ENCODE results near the gene POLR2L. TPM values are rescaled to one million over a fixed set of nuclear protein-coding genes. Genes with fewer than 3 reads are reported as not detected.

The POLR2L gene
- total RNA-seq, 3 donors from 2014 or later (not counting 1 experiment from before 2014, with no cell fraction given), result 48.2 to 63.8 (median 61.2) TPM

DNA sequence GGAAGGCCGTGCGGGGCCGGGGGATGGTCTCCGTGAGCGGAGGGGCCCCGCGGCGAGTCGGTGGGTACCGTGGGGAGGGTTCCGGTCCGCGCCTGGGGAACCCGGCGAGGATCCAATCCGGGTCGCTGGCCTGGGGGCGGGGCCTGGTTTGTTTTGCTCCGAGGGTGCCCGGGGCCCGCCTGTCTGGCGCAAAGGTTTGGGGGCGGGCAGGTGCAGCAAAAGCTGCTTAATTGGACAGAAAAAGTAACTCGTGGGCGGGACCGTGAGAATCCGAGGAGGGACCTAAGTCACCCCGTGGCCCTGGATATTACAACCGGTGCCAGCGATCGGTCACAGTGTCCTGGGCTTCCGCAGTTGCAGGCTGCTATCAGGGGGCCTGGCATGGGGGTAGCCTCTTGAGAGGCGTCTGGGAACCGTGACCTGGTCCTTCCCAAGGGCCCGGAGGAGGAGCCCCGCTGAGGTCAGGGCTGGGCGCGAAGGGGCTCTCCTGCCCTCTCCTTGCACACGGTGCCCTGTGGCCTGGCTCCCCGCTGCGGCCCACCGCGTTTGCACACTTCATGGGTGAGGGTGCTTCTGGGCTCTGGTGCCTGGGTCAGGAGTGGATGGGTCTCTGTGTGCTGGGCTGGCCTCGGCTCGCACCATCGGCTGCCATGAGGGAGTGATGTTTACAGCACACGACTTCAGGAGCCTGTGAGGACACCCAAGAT lies 22.2 kb downstream of the POLR2L start:
- Histone ChIP-seq H3K27ac (ENCODE audit: low read length) (peak overlapping the region; percentile 81), H3K9me3 (ENCODE audit: control insufficient read depth, insufficient read depth, low read length) (no peaks in the 10 kb centered on the region), H3K4me3 (ENCODE audit: low read length) (peak overlapping the region; percentile 59), H3K4me1 (ENCODE audit: control insufficient read depth, insufficient read depth, low read length) (peaks cover 33% of the 10 kb centered on the region), H3K36me3 (ENCODE audit: control insufficient read depth, insufficient read depth, low read length) (peaks cover 9% of the 10 kb centered on the region), H3K27me3 (ENCODE audit: control insufficient read depth, insufficient read depth, low read length) (no peaks in the 10 kb centered on the region)
- TF ChIP-seq, protein P1, sequence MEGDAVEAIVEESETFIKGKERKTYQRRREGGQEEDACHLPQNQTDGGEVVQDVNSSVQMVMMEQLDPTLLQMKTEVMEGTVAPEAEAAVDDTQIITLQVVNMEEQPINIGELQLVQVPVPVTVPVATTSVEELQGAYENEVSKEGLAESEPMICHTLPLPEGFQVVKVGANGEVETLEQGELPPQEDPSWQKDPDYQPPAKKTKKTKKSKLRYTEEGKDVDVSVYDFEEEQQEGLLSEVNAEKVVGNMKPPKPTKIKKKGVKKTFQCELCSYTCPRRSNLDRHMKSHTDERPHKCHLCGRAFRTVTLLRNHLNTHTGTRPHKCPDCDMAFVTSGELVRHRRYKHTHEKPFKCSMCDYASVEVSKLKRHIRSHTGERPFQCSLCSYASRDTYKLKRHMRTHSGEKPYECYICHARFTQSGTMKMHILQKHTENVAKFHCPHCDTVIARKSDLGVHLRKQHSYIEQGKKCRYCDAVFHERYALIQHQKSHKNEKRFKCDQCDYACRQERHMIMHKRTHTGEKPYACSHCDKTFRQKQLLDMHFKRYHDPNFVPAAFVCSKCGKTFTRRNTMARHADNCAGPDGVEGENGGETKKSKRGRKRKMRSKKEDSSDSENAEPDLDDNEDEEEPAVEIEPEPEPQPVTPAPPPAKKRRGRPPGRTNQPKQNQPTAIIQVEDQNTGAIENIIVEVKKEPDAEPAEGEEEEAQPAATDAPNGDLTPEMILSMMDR (IDR thresholded peaks at IDR 0.05), result no peak
- peak; percentile 95 to 96 for DNase-seq
- H3K27me3 Mint-ChIP-seq (ENCODE audit: low read depth in 2 of 2), result no peaks in the 10 kb centered on the region
- peak overlapping the region; percentile 90 for H3K4me3 Mint-ChIP-seq
- WGBS (ENCODE audit: insufficient coverage), result 3% methylated on average over 47 of the region's 47 CpGs
- intact Hi-C loops (cut with micrococcal nuclease), result loop anchor here (1.0 kb wide), 1 partner anchor 11 kb away; the partner anchor contains the start of gene RPLP2
- peak; percentile 77 to 88 (median 78) for ATAC-seq
- H3K36me3 Mint-ChIP-seq, result no peaks in the 10 kb centered on the region
- peaks cover 0 to 17% of the 10 kb centered on the region in 2 donors for H3K4me1 Mint-ChIP-seq
- H3K9me3 Mint-ChIP-seq, result no peaks in the 10 kb centered on the region
- H3K27ac Mint-ChIP-seq, result peak overlapping the region; percentile 81 to 88

DNA sequence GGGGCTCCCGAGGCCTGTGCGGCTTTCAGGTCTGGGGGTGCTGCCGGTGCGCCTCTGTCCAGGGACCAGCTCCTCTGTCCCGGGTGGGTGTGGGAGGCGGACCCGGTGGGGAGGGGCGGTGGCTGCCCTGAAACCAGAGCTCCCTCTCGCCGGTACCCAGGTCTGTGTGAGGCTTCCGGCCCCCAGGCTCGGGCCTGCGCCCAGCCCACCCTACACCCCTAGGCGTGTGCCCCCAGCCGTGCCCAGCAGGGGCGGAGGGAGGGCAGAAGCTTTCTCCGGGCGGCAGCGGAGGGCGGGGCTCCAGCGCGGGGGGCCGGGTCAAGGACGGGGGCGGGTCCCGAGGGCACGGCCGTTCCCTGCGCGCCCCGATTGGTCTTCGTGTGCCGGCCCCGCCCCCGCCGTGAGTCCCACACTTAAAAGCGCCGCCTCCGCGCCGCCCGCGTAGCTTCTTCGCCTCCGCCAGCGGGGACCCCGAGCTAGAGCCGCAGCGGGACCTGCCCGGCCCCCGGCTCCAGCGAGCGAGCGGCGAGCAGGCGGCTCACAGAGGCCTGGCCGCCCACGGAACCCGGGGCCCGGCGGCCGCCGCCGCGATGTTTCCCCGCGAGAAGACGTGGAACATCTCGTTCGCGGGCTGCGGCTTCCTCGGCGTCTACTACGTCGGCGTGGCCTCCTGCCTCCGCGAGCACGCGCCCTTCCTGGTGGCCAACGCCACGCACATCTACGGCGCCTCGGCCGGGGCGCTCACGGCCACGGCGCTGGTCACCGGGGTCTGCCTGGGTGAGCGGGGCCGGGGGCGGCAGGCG lies 23.0 kb downstream of the POLR2L start:
- WGBS (ENCODE audit: insufficient coverage), result under 1% methylated on average over 96 of the region's 96 CpGs
- H3K27me3 Mint-ChIP-seq (ENCODE audit: low read depth in 2 of 2), result no peaks in the 10 kb centered on the region
- no peaks in the 10 kb centered on the region for H3K27me3 ChIP-seq (ENCODE audit: control insufficient read depth, insufficient read depth, low read length)
- peak; percentile 94 for DNase-seq
- peaks cover 33% of the 10 kb centered on the region for H3K4me1 ChIP-seq (ENCODE audit: control insufficient read depth, insufficient read depth, low read length)
- intact Hi-C loops (cut with micrococcal nuclease), result loop anchor here (1.0 kb wide), 1 partner anchor 10 kb away; the partner anchor contains the start of gene RPLP2
- ATAC-seq, result peak; percentile 76 to 90 (median 79)
- H3K4me3 ChIP-seq (ENCODE audit: low read length), result peak overlapping the region; percentile 59
- no peaks in the 10 kb centered on the region for H3K9me3 Mint-ChIP-seq
- H3K36me3 ChIP-seq (ENCODE audit: control insufficient read depth, insufficient read depth, low read length), result peaks cover 5% of the 10 kb centered on the region
- H3K36me3 Mint-ChIP-seq, result no peaks in the 10 kb centered on the region
- peaks cover 0 to 17% of the 10 kb centered on the region in 2 donors for H3K4me1 Mint-ChIP-seq
- TF ChIP-seq, protein P1 (IDR thresholded peaks at IDR 0.05), result peak; percentile 11
- H3K27ac ChIP-seq (ENCODE audit: low read length), result peak overlapping the region; percentile 81
- peak overlapping the region; percentile 81 to 88 for H3K27ac Mint-ChIP-seq
- H3K9me3 ChIP-seq (ENCODE audit: control insufficient read depth, insufficient read depth, low read length), result no peaks in the 10 kb centered on the region
- H3K4me3 Mint-ChIP-seq, result peak overlapping the region; percentile 90

DNA sequence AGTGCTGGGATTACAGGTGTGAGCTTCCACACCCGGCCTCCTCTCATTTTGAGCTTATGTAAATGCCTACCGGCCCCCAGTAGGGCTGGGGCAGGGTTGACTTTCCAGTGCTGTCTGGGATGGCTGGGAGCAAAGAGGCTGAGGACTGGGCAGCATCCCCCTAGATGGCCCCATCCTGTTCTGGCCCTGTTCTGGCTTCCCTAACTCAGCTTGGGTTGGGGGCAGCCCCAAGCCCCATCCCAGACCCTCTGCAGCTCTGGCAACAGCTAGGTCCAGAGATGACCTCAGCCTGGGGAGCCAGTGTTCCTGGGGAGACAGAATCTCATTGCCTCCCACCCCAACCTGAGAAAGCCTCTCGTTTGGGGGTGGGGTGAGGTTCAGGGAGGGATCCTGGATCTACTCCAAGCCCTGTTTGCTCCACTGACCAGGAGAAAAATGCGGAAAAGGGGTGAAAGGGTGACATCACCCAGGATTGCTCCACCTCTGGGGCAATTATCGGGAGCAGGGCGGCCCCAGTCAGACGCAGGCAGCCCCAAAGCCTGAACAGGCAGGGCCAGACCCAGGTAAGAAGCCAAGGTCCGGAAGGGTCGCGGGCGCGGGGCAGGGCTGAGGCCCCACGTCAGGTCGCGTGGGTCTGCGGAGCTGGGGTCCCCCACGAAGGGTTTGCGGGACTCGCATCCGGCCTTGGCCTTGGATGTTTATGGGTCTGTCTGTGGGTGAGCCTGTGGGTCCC lies 23.8 kb downstream of the POLR2L start, which contains the start of gene PNPLA2:
PNPLA2 (plus strand) TSS at position 519 of the 733 bp plus-strand sequence. CDS start 805 bp downstream, outside the sequence.
- no peaks in the 10 kb centered on the region for H3K27me3 Mint-ChIP-seq (ENCODE audit: low read depth in 2 of 2)
- H3K4me1 Mint-ChIP-seq, result peaks cover 0 to 17% of the 10 kb centered on the region in 2 donors
- TF ChIP-seq, protein P1 (IDR thresholded peaks at IDR 0.05), result no peak
- peaks cover 33% of the 10 kb centered on the region for H3K4me1 ChIP-seq (ENCODE audit: control insufficient read depth, insufficient read depth, low read length)
- no peaks in the 10 kb centered on the region for H3K9me3 Mint-ChIP-seq
- WGBS (ENCODE audit: insufficient coverage), result 41% methylated on average over 19 of the region's 20 CpGs
- H3K9me3 ChIP-seq (ENCODE audit: control insufficient read depth, insufficient read depth, low read length), result no peaks in the 10 kb centered on the region
- H3K27ac Mint-ChIP-seq, result peak within 1 kb of the TSS; percentile 81 to 88
- H3K4me3 ChIP-seq (ENCODE audit: low read length), result peak within 1 kb of the TSS; percentile 59
- peaks cover 9% of the 10 kb centered on the region for H3K36me3 ChIP-seq (ENCODE audit: control insufficient read depth, insufficient read depth, low read length)
- DNase-seq (no peak), ATAC-seq (no peak)
- H3K4me3 Mint-ChIP-seq, result peak within 1 kb of the TSS; percentile 90
- no peaks in the 10 kb centered on the region for H3K36me3 Mint-ChIP-seq
- intact Hi-C loops (cut with micrococcal nuclease), result loop anchor here (1.0 kb wide), 1 partner anchor 9 kb away; the partner anchor contains the start of gene RPLP2
- H3K27me3 ChIP-seq (ENCODE audit: control insufficient read depth, insufficient read depth, low read length), result no peaks in the 10 kb centered on the region
- peak within 1 kb of the TSS; percentile 81 for H3K27ac ChIP-seq (ENCODE audit: low read length)

All from natural killer cell (primary cell).